Neural cell (in vitro differentiated cells): ENCODE measurements around the gene RMRP. TPM values are rescaled to one million over a fixed set of nuclear protein-coding genes. Genes with fewer than 3 reads are reported as not detected.

ENCODE experiments used
- H2AFZ ChIP-seq: fragments of 200-600, 300-800 bp; sonication (generic), shearing (Covaris generic); 2 replicates; pipeline ENCODE4 v1.6.0; 2014; ENCODE audit warnings: low read depth, mild to moderate bottlenecking, antibody characterized with exemption, low read length, moderate library complexity
- H3F3A ChIP-seq: fragments of 200-600 bp; shearing (Covaris generic); 2 replicates; pipeline ENCODE4 v1.6.1; 2016; ENCODE audit warnings: mild to moderate bottlenecking, moderate library complexity, mixed read lengths, antibody characterized with exemption, low read length; ENCODE audit not compliant: insufficient read depth, poor library complexity, severe bottlenecking
- H3K27ac ChIP-seq: fragments of 200-600, 300-800 bp; sonication (generic), shearing (Covaris generic); 2 replicates; pipeline ENCODE4 v1.5.1; 2014; ENCODE audit warnings: mild to moderate bottlenecking, low read length, moderate library complexity
- H3K27me3 ChIP-seq: fragments of 300-800, 200-600 bp; sonication (generic), shearing (Covaris generic); 2 replicates; pipeline ENCODE4 v1.6.0; 2014; ENCODE audit warnings: mild to moderate bottlenecking, low read depth, low read length, moderate library complexity; ENCODE audit not compliant: insufficient read depth
- H3K36me3 ChIP-seq: fragments of 300-800, 200-600 bp; sonication (generic), shearing (Covaris generic); 2 replicates; pipeline ENCODE4 v1.5.1; 2014; ENCODE audit warnings: mild to moderate bottlenecking, antibody characterized with exemption, low read length, moderate library complexity; ENCODE audit not compliant: insufficient read depth
- H3K4me2 ChIP-seq: fragments of 300-800, 200-600 bp; sonication (generic), shearing (Covaris generic); 2 replicates; pipeline ENCODE4 v1.6.0; 2014; ENCODE audit warnings: mild to moderate bottlenecking, low read length
- H3K4me3 ChIP-seq: fragments of 300-800, 200-600 bp; sonication (generic), shearing (Covaris generic); 2 replicates; pipeline ENCODE4 v1.5.1; 2014; ENCODE audit warnings: mild to moderate bottlenecking, low read length, moderate library complexity
- H3K79me2 ChIP-seq: fragments of 200-600 bp; shearing (Covaris generic); replicated peaks from 2 replicates; pipeline ENCODE4 v1.6.0; 2014; ENCODE audit warnings: mild to moderate bottlenecking, low read length, moderate library complexity; ENCODE audit not compliant: insufficient read depth
- H3K9ac ChIP-seq: fragments of 300-800, 200-600 bp; sonication (generic), shearing (Covaris generic); 2 replicates; pipeline ENCODE4 v1.6.1; 2016; ENCODE audit warnings: mild to moderate bottlenecking, low read length, mixed read lengths
- H3K9me2 ChIP-seq: fragments of 200-600 bp; shearing (Covaris generic); 2 replicates; pipeline ENCODE4 v1.6.1; 2016; ENCODE audit warnings: mild to moderate bottlenecking, low read length, mixed read lengths; ENCODE audit not compliant: insufficient read depth
- H3K9me3 ChIP-seq: fragments of 200-600, 300-800 bp; sonication (generic), shearing (Covaris generic); 2 replicates; pipeline ENCODE4 v1.6.1; 2016; ENCODE audit warnings: mild to moderate bottlenecking, mixed run types, low read length, moderate library complexity, mixed read lengths
- H4K20me1 ChIP-seq: fragments of 200-600 bp; shearing (Covaris generic); 2 replicates; pipeline ENCODE4 v1.6.1; 2016; ENCODE audit warnings: mild to moderate bottlenecking, mixed run types; ENCODE audit not compliant: insufficient read depth
- EP300 ChIP-seq: fragments of 450-650 bp; conservative IDR thresholded peaks from 2 replicates; pipeline ENCODE4 v1.6.1; 2014; ENCODE audit warnings: antibody characterized with exemption, mild to moderate bottlenecking, moderate library complexity; ENCODE audit not compliant: poor library complexity, severe bottlenecking
- EZH2 ChIP-seq: fragments of 200-600, 300-800 bp; shearing (Covaris generic), sonication (generic); IDR thresholded peaks from 2 replicates; pipeline ENCODE4 v1.6.1; 2014; ENCODE audit warnings: antibody characterized with exemption, low read length, borderline replicate concordance, mild to moderate bottlenecking; ENCODE audit not compliant: insufficient read depth, poor library complexity, severe bottlenecking
- MXI1 ChIP-seq: fragments of 450-650 bp; conservative IDR thresholded peaks from 2 replicates; pipeline ENCODE4 v1.6.1; 2014; ENCODE audit warnings: antibody characterized with exemption, mild to moderate bottlenecking; ENCODE audit not compliant: poor library complexity, severe bottlenecking
- POLR2AphosphoS5 ChIP-seq: IDR thresholded peaks from 2 replicates; pipeline ENCODE4 v1.6.1; 2012
- RAD21 ChIP-seq: fragments of 450-650 bp; conservative IDR thresholded peaks from 2 replicates; pipeline ENCODE4 v1.6.1; 2014; ENCODE audit warnings: antibody characterized with exemption, mild to moderate bottlenecking, moderate library complexity
- SMC3 ChIP-seq: fragments of 450-650 bp; conservative IDR thresholded peaks from 2 replicates; pipeline ENCODE4 v1.6.1; 2014; ENCODE audit warnings: antibody characterized with exemption, mild to moderate bottlenecking, moderate library complexity; ENCODE audit not compliant: poor library complexity
- TAF1 ChIP-seq: IDR thresholded peaks from 2 replicates; pipeline ENCODE4 v1.6.1; 2012; ENCODE audit warnings: low read depth
- polyA plus RNA-seq: library from polyadenylated mRNA; depleted of rRNA; stranded (reverse); fragments of >200 nt; gene quantifications from 2 replicates; pipeline ENCODE4 v1.2.3, GENCODE V29; 2014
- TF ChIP-seq, protein P1 (sequence below): fragments of 450-650 bp; IDR thresholded peaks from 2 replicates; pipeline ENCODE4 v1.5.1; 2014; ENCODE audit warnings: antibody characterized with exemption, mild to moderate bottlenecking, moderate library complexity; ENCODE audit not compliant: poor library complexity, severe bottlenecking
- TF ChIP-seq, protein P2 (sequence below): IDR thresholded peaks from 2 replicates; pipeline ENCODE4 v1.6.1; 2012; ENCODE audit warnings: borderline replicate concordance

The RMRP gene
- polyA plus RNA-seq, 1 donor from 2014 or later = not detected

GRCh38 chr9:35649431-35650340 is 8.1 kb downstream of the RMRP start:
- Histone ChIP-seq H2AFZ (no peak overlapping the region), H3K27ac (no peak overlapping the region), H3K4me3 (no peak overlapping the region), H3K4me2 (no peak overlapping the region), H3K9me2 (no peaks in the 10 kb centered on the region), H3K9ac (no peak overlapping the region), H3F3A (no peaks in the 10 kb centered on the region), H3K9me3 (no peaks in the 10 kb centered on the region), H3K36me3 (no peaks in the 10 kb centered on the region), H4K20me1 (no peaks in the 10 kb centered on the region), H3K27me3 (no peaks in the 10 kb centered on the region), H3K79me2 (no peaks in the 10 kb centered on the region)
- TF ChIP-seq POLR2AphosphoS5 = no peak
- TF ChIP-seq SMC3 = no peak
- TF ChIP-seq, protein P1, sequence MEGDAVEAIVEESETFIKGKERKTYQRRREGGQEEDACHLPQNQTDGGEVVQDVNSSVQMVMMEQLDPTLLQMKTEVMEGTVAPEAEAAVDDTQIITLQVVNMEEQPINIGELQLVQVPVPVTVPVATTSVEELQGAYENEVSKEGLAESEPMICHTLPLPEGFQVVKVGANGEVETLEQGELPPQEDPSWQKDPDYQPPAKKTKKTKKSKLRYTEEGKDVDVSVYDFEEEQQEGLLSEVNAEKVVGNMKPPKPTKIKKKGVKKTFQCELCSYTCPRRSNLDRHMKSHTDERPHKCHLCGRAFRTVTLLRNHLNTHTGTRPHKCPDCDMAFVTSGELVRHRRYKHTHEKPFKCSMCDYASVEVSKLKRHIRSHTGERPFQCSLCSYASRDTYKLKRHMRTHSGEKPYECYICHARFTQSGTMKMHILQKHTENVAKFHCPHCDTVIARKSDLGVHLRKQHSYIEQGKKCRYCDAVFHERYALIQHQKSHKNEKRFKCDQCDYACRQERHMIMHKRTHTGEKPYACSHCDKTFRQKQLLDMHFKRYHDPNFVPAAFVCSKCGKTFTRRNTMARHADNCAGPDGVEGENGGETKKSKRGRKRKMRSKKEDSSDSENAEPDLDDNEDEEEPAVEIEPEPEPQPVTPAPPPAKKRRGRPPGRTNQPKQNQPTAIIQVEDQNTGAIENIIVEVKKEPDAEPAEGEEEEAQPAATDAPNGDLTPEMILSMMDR = no peak
- TF ChIP-seq MXI1 = no peak
- no peak for TF ChIP-seq EP300
- no peak for TF ChIP-seq RAD21
- TF ChIP-seq, protein P2, sequence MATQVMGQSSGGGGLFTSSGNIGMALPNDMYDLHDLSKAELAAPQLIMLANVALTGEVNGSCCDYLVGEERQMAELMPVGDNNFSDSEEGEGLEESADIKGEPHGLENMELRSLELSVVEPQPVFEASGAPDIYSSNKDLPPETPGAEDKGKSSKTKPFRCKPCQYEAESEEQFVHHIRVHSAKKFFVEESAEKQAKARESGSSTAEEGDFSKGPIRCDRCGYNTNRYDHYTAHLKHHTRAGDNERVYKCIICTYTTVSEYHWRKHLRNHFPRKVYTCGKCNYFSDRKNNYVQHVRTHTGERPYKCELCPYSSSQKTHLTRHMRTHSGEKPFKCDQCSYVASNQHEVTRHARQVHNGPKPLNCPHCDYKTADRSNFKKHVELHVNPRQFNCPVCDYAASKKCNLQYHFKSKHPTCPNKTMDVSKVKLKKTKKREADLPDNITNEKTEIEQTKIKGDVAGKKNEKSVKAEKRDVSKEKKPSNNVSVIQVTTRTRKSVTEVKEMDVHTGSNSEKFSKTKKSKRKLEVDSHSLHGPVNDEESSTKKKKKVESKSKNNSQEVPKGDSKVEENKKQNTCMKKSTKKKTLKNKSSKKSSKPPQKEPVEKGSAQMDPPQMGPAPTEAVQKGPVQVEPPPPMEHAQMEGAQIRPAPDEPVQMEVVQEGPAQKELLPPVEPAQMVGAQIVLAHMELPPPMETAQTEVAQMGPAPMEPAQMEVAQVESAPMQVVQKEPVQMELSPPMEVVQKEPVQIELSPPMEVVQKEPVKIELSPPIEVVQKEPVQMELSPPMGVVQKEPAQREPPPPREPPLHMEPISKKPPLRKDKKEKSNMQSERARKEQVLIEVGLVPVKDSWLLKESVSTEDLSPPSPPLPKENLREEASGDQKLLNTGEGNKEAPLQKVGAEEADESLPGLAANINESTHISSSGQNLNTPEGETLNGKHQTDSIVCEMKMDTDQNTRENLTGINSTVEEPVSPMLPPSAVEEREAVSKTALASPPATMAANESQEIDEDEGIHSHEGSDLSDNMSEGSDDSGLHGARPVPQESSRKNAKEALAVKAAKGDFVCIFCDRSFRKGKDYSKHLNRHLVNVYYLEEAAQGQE = no peak
- no peak for TF ChIP-seq TAF1
- no peak for TF ChIP-seq EZH2

GRCh38 chr9:35646533-35647265 is 11.1 kb downstream of the RMRP start:
- no peaks in the 10 kb centered on the region for H3F3A ChIP-seq
- peak overlapping the region; percentile 85 for H2AFZ ChIP-seq
- no peaks in the 10 kb centered on the region for H3K27me3 ChIP-seq
- no peaks in the 10 kb centered on the region for H3K9me3 ChIP-seq
- H3K36me3 ChIP-seq = no peaks in the 10 kb centered on the region
- H3K9ac ChIP-seq = peak overlapping the region; percentile 74
- H3K79me2 ChIP-seq = no peaks in the 10 kb centered on the region
- TF ChIP-seq, protein P2 = peak; percentile 56
- TF ChIP-seq MXI1 (peak; percentile 58), POLR2AphosphoS5 (peak; percentile 93), TAF1 (peak; percentile 79), EP300 (peak; percentile 16), SMC3 (peak; percentile 76), EZH2 (no peak), RAD21 (peak; percentile 79)
- TF ChIP-seq, protein P1 = peak; percentile 99
- H3K27ac ChIP-seq = peak overlapping the region; percentile 51
- H3K4me2 ChIP-seq = peak overlapping the region; percentile 76
- no peaks in the 10 kb centered on the region for H4K20me1 ChIP-seq
- peak overlapping the region; percentile 75 for H3K4me3 ChIP-seq
- no peaks in the 10 kb centered on the region for H3K9me2 ChIP-seq
